CD4-positive, alpha-beta T cell treated with Interleukin-17A for 4 hours (primary cell): ENCODE data around the gene USP6NL.
"Not testable (repeated sequence)": the region's sequence is repeated elsewhere in the genome, so short reads cannot be mapped to it uniquely, and the experiment has no call there.

Source experiments
- DNase-seq: peaks from one replicate; pipeline ENCODE4 v3.0.0-alpha.2; 2020; ENCODE audit warnings: mixed read lengths

The USP6NL gene

GRCh38 chr10:11511321-11511720 is 100.1 kb downstream of the USP6NL start:
- no peak for DNase-seq

- DNase-seq, result no peak
These were observed 100.7 kb downstream of the USP6NL start for GRCh38 chr10:11510736-11511135.

GRCh38 chr10:11510281-11510680 is 101.2 kb downstream of the USP6NL start:
- no peak for DNase-seq

GRCh38 chr10:11509036-11509435 is 102.4 kb downstream of the USP6NL start:
- DNase-seq, result no peak

GRCh38 chr10:11506247-11506789 is 105.1 kb downstream of the USP6NL start:
- DNase-seq, result no peak

GRCh38 chr10:11505639-11506038 is 105.8 kb downstream of the USP6NL start:
- no peak for DNase-seq

- no peak for DNase-seq
These were observed 106.7 kb downstream of the USP6NL start for GRCh38 chr10:11504566-11505285.

- no peak for DNase-seq
These were observed 109.8 kb downstream of the USP6NL start for GRCh38 chr10:11501600-11501999.

- no peak for DNase-seq
These were observed 111.9 kb downstream of the USP6NL start for GRCh38 chr10:11499425-11500071.

- no peak for DNase-seq
These were observed 113.1 kb downstream of the USP6NL start for GRCh38 chr10:11498399-11498798.

- not testable (repeated sequence) for DNase-seq
These were observed 116.5 kb downstream of the USP6NL start for GRCh38 chr10:11494923-11495322.

GRCh38 chr10:11493646-11494045 is 117.8 kb downstream of the USP6NL start:
- no peak for DNase-seq

- no peak for DNase-seq
These were observed 120.4 kb downstream of the USP6NL start for GRCh38 chr10:11491087-11491486.

GRCh38 chr10:11489591-11489990 is 121.9 kb downstream of the USP6NL start:
- DNase-seq, result no peak

- no peak for DNase-seq
These were observed 123.3 kb downstream of the USP6NL start for GRCh38 chr10:11488126-11488525.

GRCh38 chr10:11483201-11484148 is 128.0 kb downstream of the USP6NL start:
- no peak for DNase-seq

GRCh38 chr10:11482306-11482705 is 129.1 kb downstream of the USP6NL start:
- no peak for DNase-seq

- DNase-seq, result no peak
These were observed 130.8 kb downstream of the USP6NL start for GRCh38 chr10:11480687-11481086.

- DNase-seq, result no peak
These were observed 132.2 kb downstream of the USP6NL start for GRCh38 chr10:11479300-11479699.

- no peak for DNase-seq
These were observed 132.6 kb downstream of the USP6NL start for GRCh38 chr10:11478807-11479206.

- DNase-seq, result no peak
These were observed 135.5 kb downstream of the USP6NL start for GRCh38 chr10:11475831-11476434.

- no peak for DNase-seq
These were observed 138.2 kb downstream of the USP6NL start for GRCh38 chr10:11473128-11473760.
